Measurements from ENCODE around the gene GFPT2.

GRCh38 chr5:180364306-180364856 lies 11.2 kb upstream of the GFPT2 start:
- TF ChIP-seq, protein P1, sequence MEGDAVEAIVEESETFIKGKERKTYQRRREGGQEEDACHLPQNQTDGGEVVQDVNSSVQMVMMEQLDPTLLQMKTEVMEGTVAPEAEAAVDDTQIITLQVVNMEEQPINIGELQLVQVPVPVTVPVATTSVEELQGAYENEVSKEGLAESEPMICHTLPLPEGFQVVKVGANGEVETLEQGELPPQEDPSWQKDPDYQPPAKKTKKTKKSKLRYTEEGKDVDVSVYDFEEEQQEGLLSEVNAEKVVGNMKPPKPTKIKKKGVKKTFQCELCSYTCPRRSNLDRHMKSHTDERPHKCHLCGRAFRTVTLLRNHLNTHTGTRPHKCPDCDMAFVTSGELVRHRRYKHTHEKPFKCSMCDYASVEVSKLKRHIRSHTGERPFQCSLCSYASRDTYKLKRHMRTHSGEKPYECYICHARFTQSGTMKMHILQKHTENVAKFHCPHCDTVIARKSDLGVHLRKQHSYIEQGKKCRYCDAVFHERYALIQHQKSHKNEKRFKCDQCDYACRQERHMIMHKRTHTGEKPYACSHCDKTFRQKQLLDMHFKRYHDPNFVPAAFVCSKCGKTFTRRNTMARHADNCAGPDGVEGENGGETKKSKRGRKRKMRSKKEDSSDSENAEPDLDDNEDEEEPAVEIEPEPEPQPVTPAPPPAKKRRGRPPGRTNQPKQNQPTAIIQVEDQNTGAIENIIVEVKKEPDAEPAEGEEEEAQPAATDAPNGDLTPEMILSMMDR (conservative IDR thresholded peaks at IDR 0.05; ENCODE audit: low read length): no peak
- no peak for TF ChIP-seq EZH2phosphoT487 (IDR thresholded peaks at IDR 0.05; ENCODE audit: borderline replicate concordance, low read depth, low read length)
